Measurements from ENCODE around the gene MOGAT3.

Gene MOGAT3

GRCh38 chr7:101169838-101170551, 30.8 kb downstream of the MOGAT3 start:
- Histone ChIP-seq H3K4me1 (ENCODE audit: insufficient read depth, low read length) (peaks cover 36% of the 10 kb centered on the region), H3K9ac (ENCODE audit: low read depth, low read length) (peak overlapping the region; percentile 28; the same call in 1 of the 2 replicates), H3K36me3 (ENCODE audit: insufficient read depth, low read length) (no peaks in the 10 kb centered on the region), H3K27ac (ENCODE audit: low read depth, low read length) (no peak overlapping the region), H3K27me3 (ENCODE audit: insufficient read depth, low read length) (peaks cover 79% of the 10 kb centered on the region), H3K9me3 (ENCODE audit: insufficient read depth, low read depth, low read length) (no peaks in the 10 kb centered on the region), H3K4me3 (ENCODE audit: low read length) (peak overlapping the region; percentile 43)
- 2% methylated on average over 32 of the region's 33 CpGs for WGBS

- Histone ChIP-seq H3K27ac (ENCODE audit: low read depth, low read length) (peak overlapping the region; percentile 19; the same call in 1 of the 2 replicates), H3K4me3 (ENCODE audit: low read length) (peak overlapping the region; percentile 43), H3K36me3 (ENCODE audit: insufficient read depth, low read length) (no peaks in the 10 kb centered on the region), H3K9me3 (ENCODE audit: insufficient read depth, low read depth, low read length) (no peaks in the 10 kb centered on the region), H3K27me3 (ENCODE audit: insufficient read depth, low read length) (peaks cover 79% of the 10 kb centered on the region), H3K4me1 (ENCODE audit: insufficient read depth, low read length) (peaks cover 40% of the 10 kb centered on the region), H3K9ac (ENCODE audit: low read depth, low read length) (peak overlapping the region; percentile 28; the same call in 1 of the 2 replicates)
- WGBS: 1% methylated on average over 14 of the region's 18 CpGs
Observed at GRCh38 chr7:101169110-101169837, 31.6 kb downstream of the MOGAT3 start.

- Histone ChIP-seq H3K27me3 (ENCODE audit: insufficient read depth, low read length) (peaks cover 74% of the 10 kb centered on the region), H3K4me3 (ENCODE audit: low read length) (peak overlapping the region; percentile 43), H3K36me3 (ENCODE audit: insufficient read depth, low read length) (no peaks in the 10 kb centered on the region), H3K9ac (ENCODE audit: low read depth, low read length) (peak overlapping the region; percentile 23; the same call in 1 of the 2 replicates), H3K9me3 (ENCODE audit: insufficient read depth, low read depth, low read length) (no peaks in the 10 kb centered on the region), H3K27ac (ENCODE audit: low read depth, low read length) (peak overlapping the region; percentile 19; the same call in 1 of the 2 replicates), H3K4me1 (ENCODE audit: insufficient read depth, low read length) (peaks cover 40% of the 10 kb centered on the region)
- 23% methylated on average over 2 of the region's 6 CpGs for WGBS
Observed at GRCh38 chr7:101168412-101169049, 32.3 kb downstream of the MOGAT3 start.

- 6% methylated on average over 8 of the region's 12 CpGs for WGBS
- Histone ChIP-seq H3K36me3 (ENCODE audit: insufficient read depth, low read length) (no peaks in the 10 kb centered on the region), H3K27me3 (ENCODE audit: insufficient read depth, low read length) (peaks cover 67% of the 10 kb centered on the region), H3K27ac (ENCODE audit: low read depth, low read length) (peak overlapping the region; percentile 1; the same call in 1 of the 2 replicates), H3K4me3 (ENCODE audit: low read length) (peak overlapping the region; percentile 43), H3K4me1 (ENCODE audit: insufficient read depth, low read length) (peaks cover 40% of the 10 kb centered on the region), H3K9me3 (ENCODE audit: insufficient read depth, low read depth, low read length) (no peaks in the 10 kb centered on the region), H3K9ac (ENCODE audit: low read depth, low read length) (peak overlapping the region; percentile 23; the same call in 1 of the 2 replicates)
Observed at GRCh38 chr7:101167645-101168411, 33.0 kb downstream of the MOGAT3 start.

- H3K9ac ChIP-seq (ENCODE audit: low read depth, low read length): no peak overlapping the region
- no peaks in the 10 kb centered on the region for H3K36me3 ChIP-seq (ENCODE audit: insufficient read depth, low read length)
- H3K27me3 ChIP-seq (ENCODE audit: insufficient read depth, low read length): peaks cover 60% of the 10 kb centered on the region
- H3K4me1 ChIP-seq (ENCODE audit: insufficient read depth, low read length): peaks cover 45% of the 10 kb centered on the region
- H3K9me3 ChIP-seq (ENCODE audit: insufficient read depth, low read depth, low read length): no peaks in the 10 kb centered on the region
- WGBS: under 1% methylated on average over 14 of the region's 19 CpGs
- peak overlapping the region; percentile 73 for H3K27ac ChIP-seq (ENCODE audit: low read depth, low read length)
- H3K4me3 ChIP-seq (ENCODE audit: low read length): peak overlapping the region; percentile 43
Observed at GRCh38 chr7:101166909-101167644, 33.8 kb downstream of the MOGAT3 start.

GRCh38 chr7:101166648-101166908, 34.3 kb downstream of the MOGAT3 start:
- under 1% methylated on average over 11 of the region's 11 CpGs for WGBS
- Histone ChIP-seq H3K4me1 (ENCODE audit: insufficient read depth, low read length) (peaks cover 49% of the 10 kb centered on the region), H3K27ac (ENCODE audit: low read depth, low read length) (peak overlapping the region; percentile 73; the same call in 1 of the 2 replicates)

GRCh38 chr7:101165958-101166647, 34.7 kb downstream of the MOGAT3 start:
- Histone ChIP-seq H3K27ac (ENCODE audit: low read depth, low read length) (peak overlapping the region; percentile 54; the same call in 1 of the 2 replicates), H3K9me3 (ENCODE audit: insufficient read depth, low read depth, low read length) (no peaks in the 10 kb centered on the region), H3K4me1 (ENCODE audit: insufficient read depth, low read length) (peaks cover 51% of the 10 kb centered on the region), H3K4me3 (ENCODE audit: low read length) (peak overlapping the region; percentile 53), H3K27me3 (ENCODE audit: insufficient read depth, low read length) (peaks cover 50% of the 10 kb centered on the region), H3K36me3 (ENCODE audit: insufficient read depth, low read length) (no peaks in the 10 kb centered on the region), H3K9ac (ENCODE audit: low read depth, low read length) (no peak overlapping the region)
- under 1% methylated on average over 25 of the region's 38 CpGs for WGBS

More at GRCh38 chr7:101166648-101166908, 34.3 kb downstream of the MOGAT3 start:
- Histone ChIP-seq H3K36me3 (ENCODE audit: insufficient read depth, low read length) (no peaks in the 10 kb centered on the region), H3K9me3 (ENCODE audit: insufficient read depth, low read depth, low read length) (no peaks in the 10 kb centered on the region), H3K4me3 (ENCODE audit: low read length) (peak overlapping the region; percentile 53), H3K27me3 (ENCODE audit: insufficient read depth, low read length) (peaks cover 55% of the 10 kb centered on the region), H3K9ac (ENCODE audit: low read depth, low read length) (no peak overlapping the region)

- peaks cover 52% of the 10 kb centered on the region for H3K4me1 ChIP-seq (ENCODE audit: insufficient read depth, low read length)
- H3K9ac ChIP-seq (ENCODE audit: low read depth, low read length): peak within 1 kb of the TSS; percentile 66; the same call in 1 of the 2 replicates
- peaks cover 42% of the 10 kb centered on the region for H3K27me3 ChIP-seq (ENCODE audit: insufficient read depth, low read length)
- no peaks in the 10 kb centered on the region for H3K9me3 ChIP-seq (ENCODE audit: insufficient read depth, low read depth, low read length)
- H3K27ac ChIP-seq (ENCODE audit: low read depth, low read length): peak within 1 kb of the TSS; percentile 54; the same call in 1 of the 2 replicates
- WGBS: 1% methylated on average over 74 of the region's 74 CpGs
- peak within 1 kb of the TSS; percentile 74 for H3K4me3 ChIP-seq (ENCODE audit: low read length)
- no peaks in the 10 kb centered on the region for H3K36me3 ChIP-seq (ENCODE audit: insufficient read depth, low read length)
Observed at GRCh38 chr7:101165075-101165957, 35.5 kb downstream of the MOGAT3 start, which contains the start of gene VGF. VGF (minus strand) TSS chr7:101165569; CDS start chr7:101164843, 726 bp downstream.

Data from HUES64 (cell line).